AG10803 (cell line): Measurements from ENCODE around the gene FARP2.

Experiments used
- DNase-seq: peaks from one replicate; pipeline ENCODE4 v3.0.0; 2010; ENCODE audit warnings: low read depth
- H3K4me3 ChIP-seq: 2 replicates; pipeline ENCODE4 v1.5.1; 2011; ENCODE audit warnings: mild to moderate bottlenecking, low read length, control low read depth
- TF ChIP-seq, protein P1 (sequence below): conservative IDR thresholded peaks from 2 replicates; pipeline ENCODE4 v1.5.1; 2011; ENCODE audit warnings: mild to moderate bottlenecking, low read length, control low read depth, inconsistent platforms

FARP2 gene

DNA sequence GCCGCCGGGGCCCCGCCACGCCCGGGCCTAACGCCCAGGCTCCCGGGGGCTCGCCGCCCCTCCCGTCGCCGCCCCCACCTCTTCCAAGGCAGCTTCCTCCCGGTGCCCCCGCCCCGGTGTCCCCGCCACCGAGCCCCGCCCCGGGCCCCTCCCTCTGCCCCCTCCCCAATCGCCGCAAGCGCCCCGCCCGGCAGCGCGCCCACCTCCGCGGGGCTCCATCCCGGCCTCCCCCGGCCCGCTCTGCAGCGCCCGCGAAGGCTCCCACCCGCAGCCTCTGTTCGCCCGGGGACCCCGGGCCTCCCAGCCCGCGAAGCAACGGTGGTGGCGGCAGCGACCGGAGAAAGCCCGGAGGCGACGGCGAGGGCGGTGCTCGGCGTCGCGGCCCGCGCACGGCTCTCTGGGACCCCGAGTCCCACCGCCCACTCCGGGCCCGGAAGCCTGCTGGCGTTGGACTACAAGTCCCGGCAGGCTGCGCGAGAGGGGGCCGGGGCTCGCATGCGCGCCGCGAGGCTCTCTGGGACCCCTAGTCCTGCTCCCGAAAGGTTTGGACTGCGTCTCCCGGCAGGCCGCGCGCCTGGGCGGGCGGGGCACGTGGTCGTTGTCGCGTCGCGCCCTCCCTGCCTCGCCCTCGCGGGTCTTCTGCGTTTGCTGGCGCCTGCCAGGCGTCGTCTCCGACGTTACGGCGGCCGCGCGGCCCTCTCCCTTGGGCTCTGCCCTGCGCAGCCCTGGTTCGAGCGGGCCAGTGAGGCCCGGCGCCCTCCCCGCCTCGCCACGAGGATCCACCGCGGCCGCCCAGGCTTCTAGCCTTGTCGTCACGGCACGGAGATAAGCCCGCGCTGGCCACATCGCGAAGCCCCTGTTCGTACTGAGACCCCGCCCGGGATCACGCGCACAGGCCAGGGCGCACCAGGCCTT is 152.4 kb downstream of the FARP2 start, which contains the start of gene STK25:
Gene STK25, minus strand, starts transcription at position 345 of the 915 bp plus-strand sequence. CDS start 549 bp downstream, outside the sequence.
- DNase-seq, result peak; percentile 98
- H3K4me3 ChIP-seq, result peak within 1 kb of the TSS; percentile 80
- TF ChIP-seq, protein P1, sequence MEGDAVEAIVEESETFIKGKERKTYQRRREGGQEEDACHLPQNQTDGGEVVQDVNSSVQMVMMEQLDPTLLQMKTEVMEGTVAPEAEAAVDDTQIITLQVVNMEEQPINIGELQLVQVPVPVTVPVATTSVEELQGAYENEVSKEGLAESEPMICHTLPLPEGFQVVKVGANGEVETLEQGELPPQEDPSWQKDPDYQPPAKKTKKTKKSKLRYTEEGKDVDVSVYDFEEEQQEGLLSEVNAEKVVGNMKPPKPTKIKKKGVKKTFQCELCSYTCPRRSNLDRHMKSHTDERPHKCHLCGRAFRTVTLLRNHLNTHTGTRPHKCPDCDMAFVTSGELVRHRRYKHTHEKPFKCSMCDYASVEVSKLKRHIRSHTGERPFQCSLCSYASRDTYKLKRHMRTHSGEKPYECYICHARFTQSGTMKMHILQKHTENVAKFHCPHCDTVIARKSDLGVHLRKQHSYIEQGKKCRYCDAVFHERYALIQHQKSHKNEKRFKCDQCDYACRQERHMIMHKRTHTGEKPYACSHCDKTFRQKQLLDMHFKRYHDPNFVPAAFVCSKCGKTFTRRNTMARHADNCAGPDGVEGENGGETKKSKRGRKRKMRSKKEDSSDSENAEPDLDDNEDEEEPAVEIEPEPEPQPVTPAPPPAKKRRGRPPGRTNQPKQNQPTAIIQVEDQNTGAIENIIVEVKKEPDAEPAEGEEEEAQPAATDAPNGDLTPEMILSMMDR, result no peak

DNA sequence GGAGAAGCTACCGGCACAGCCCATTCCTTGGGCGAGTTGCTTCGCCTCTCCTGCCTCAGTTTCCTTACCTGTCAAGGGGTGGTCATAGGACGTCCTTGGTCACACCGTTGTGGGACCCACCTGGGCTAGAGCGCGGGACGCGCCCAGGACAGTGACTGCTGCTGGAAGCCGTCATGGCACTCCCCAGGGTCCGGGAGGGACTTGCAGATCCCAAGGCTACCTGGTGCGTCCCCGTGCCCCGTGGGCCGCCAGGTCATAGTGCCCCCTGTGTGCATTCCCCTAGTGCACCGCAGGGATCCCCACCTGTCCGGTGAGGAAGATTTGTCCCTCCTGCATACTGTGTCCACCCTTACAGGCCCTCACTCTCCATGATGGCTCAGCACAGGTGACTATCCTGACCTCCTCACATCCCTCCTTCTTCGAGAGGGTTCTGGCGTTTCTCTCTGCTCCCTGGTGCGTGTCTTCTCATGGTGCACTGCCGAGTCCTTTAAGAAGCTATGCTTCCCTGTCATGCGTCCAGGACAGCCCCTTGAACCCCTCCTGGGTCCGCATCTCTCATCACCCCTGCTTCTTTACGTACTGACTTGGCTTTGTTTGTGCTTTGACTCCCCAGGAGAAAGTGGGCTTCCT is 153.2 kb downstream of the FARP2 start:
- TF ChIP-seq, protein P1, result no peak
- DNase-seq, result no peak
- H3K4me3 ChIP-seq, result peak overlapping the region; percentile 74

DNA sequence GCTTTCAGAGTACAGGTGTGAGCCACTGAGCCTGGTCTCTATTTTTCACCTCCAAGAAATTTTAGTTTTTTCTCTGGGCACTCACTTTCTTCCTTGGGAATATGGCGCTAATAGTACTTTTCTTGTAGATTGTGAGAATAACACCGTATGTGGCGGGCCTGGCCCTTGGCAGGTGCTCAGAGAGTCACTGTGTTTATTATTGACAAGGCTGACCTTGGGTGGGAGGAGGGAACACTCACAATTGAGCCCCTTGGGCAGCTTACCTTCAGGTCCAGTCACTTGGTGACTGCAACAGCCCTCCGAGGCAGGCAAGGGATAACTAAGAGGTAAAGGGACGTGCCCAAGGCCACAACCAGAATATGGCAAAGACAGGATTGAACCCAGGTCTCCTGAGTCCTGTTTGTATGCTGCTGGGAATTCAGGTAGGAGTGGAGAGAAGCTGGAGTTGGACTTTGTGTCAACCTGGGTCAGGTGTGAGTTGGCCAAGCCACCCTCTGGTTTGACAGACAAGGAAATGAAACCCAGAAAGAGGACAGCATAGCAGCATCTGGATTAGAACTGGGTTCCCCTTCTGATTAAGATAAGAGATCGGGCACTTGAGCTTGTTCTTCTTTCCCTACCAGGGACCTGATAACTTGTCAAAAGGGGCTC is 155.1 kb downstream of the FARP2 start:
- TF ChIP-seq, protein P1, result no peak
- no peak for DNase-seq
- no peak overlapping the region for H3K4me3 ChIP-seq

DNA sequence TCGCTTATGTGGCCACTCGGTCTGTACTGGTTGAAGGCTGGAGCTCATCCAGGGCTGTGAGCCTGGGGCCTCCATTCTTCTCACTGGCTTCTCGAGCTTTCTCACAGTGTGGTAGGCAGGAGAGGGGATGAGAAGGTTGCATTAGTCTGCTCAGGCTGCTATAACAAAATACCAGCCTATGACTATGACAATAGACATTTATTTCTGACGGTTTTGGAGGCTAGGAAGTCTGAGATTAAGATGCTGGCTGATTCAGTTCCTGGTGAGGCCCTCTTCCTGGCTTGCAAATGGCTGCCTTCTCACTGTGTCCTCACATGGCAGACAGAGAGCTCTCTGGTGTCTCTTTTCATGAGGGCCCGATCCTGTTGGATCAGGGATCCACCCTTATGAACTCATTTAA is 158.5 kb downstream of the FARP2 start:
- DNase-seq, result peak; percentile 17
- TF ChIP-seq, protein P1, result no peak

DNA sequence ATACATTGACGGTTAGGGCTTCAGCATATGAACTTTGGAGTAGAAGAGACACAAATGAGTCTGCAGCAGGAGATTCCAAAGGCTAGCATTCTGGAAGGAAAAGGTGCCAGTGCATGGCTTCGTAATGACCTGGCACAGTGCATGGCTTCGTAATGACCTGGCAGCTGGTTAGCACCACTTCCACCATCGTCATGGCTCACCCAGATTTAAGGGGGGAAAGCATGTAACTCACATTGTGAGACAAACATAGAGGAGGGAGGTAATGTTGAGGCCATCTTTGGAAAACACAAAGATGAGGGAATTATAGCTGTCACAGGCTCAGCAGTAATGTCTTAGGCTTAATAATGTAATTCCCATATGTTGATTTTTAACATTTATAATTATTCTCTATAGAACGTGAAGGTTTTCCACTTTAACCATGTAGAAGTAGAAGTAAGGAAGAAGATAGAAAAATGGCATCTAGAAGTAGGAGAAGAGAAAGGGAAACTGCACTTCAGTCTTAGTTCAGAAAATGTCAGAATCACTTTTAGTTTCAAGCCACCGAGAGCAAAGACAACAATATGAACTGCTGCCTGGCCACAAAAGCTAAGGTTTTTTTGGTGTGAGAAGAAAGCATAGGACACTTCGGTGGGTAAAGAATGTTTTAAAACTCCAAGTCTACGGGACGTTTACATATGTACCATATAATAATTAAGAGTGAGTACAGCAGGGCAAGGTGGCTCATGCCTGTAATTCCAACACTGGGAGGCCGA is 159.1 kb downstream of the FARP2 start:
- peak; percentile 40 for DNase-seq
- TF ChIP-seq, protein P1, result no peak
- no peak overlapping the region for H3K4me3 ChIP-seq

More for the DNA sequence above, 158.5 kb downstream of the FARP2 start:
- no peak overlapping the region for H3K4me3 ChIP-seq

DNA sequence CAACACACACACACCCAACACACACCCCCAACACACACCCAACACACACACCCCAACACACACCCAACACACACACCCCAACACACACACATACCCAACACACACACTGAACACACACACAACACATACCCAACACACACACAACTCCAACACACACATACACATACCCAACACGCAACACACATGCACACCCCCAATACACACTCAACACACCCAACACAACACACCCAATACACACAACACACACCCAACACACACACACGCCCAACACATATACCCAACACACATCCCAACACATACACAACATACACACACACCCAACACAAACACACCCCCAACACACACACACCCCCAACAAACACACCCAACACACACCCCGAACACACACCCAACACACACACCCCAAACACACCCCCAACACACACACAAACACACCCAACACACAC is 160.5 kb downstream of the FARP2 start:
- DNase-seq, result no peak
- H3K4me3 ChIP-seq, result no peak overlapping the region
- TF ChIP-seq, protein P1, result no peak
